ENCODE data around the gene NPHP4.

NPHP4 gene

DNA sequence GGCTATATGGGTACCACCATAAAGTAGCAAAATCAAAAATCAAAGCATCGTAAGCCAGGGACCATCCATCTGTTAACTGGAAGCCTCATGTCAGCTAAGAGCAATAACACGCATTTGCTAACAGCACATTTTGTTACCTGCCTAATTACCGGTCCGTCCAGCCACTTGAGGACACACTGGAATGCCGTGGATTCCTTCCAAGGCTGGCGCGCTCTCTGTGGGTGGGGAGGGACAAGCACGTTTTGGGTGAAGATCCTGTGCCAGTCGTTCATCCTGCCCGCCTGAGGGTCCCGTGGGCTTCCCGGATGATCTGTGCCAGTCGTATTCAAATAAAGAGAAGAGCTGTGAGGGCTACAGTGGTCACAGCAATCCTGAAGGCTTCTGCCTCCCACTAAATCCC is 6.2 kb downstream of the NPHP4 start:
- no peak for DNase-seq

DNA sequence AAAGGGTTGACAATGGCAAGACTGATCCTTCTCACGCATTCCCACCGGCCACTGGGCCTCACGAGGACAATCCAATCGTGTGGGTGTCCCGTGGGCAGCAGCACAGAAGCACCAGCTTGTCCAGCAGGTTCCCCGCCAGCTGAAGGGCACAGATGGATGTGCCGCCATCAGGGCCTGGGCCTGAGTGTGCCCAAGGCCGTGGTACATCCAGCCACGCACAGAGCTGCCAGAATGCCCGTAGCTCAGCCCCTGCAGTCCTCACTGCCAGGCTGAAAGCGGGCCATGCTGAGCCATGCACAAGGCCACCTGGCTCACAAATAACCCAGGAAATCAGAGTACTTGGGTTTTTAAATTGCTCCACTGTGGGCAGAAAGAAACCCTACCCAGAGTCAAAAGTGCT is 7.0 kb downstream of the NPHP4 start:
- no peak for DNase-seq

DNA sequence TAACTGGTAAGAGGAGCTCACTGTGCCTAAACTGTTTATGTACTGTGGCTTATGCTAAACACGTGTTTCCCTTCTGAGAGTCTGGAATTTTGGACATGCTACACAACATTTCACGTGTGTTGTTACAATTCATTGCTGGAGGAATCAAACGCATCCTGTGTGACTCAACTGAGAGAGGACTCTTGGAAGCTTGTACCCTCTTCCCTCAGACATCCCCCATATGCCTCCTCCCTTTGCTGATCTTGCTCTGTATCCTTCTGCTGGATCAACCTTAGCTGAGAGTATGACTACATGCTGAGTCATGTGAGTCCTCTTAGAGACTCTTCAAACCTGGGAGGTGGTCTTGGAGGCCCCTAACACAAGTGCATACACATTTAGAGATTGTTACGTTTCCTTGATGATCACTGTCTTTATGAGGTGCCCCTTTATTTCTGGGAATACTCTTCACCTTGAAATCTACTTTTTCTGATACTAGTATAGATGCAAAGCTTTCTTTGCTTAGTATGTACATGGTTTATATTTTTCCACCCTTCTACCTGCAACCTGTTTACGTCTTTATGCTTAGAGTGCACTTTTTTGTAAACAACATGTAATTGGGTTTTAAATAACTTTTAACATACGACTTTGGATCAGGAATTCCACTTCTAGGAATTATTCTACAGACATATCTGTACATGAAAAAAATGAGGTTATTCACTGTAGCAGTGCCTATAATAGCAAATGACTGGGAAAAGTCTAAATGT is 8.7 kb downstream of the NPHP4 start:
- DNase-seq: no peak

DNA sequence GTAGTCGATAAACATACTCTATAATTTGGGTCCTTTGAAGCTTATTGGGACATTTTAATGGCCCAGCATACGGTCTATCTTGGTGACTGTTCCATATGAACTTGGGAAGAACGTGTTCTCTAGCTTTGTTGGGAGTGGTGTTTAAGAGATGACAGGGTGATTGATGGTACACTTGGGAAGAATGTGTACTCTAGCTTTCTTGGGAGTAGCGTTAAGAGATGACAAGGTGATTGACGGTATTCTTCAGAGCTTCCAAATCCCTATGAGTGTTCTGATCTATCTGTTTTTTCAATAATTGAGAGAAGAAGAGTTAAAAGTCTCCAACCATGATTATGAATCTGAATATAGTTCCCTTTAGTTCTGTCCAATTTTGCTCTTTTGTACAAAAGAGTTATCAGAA is 9.4 kb downstream of the NPHP4 start:
- DNase-seq: no peak

DNA sequence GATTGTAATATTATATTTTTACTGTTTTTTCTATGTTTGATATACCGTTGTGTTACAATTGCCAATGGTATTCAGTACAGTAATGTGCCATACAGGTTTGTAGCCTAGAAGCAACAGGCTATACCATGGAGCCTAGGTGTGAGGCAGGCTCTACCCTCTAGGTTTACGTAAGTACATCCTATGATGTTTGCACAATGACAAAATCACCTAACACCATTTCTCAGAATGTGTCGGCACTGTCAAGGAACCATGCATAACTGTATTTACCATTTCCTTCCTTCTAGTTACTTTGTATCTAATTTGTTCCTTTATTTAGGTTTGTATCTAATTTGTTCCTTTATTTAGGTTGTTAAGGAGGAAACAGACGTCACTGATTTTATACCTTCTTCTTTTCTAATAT is 9.9 kb downstream of the NPHP4 start:
- DNase-seq: no peak

DNA sequence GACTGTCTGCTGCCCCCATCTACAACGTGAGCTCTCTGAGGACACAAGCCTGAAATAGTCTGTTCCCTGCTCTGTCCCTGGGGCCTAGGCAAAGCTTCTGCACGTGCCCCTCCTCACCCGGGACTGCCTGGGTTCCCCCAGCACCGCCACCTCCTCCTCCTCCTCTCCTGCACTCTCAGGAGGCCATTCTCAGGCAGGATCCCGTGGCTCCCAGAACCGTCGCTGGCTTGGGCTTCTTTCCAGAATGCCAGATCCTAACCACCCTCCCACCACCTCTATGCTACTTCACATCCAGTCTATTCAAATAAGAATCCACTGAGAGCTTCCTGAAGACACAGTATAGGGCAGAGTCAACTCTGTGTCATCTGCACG is 11.2 kb downstream of the NPHP4 start:
- no peak for DNase-seq

DNA sequence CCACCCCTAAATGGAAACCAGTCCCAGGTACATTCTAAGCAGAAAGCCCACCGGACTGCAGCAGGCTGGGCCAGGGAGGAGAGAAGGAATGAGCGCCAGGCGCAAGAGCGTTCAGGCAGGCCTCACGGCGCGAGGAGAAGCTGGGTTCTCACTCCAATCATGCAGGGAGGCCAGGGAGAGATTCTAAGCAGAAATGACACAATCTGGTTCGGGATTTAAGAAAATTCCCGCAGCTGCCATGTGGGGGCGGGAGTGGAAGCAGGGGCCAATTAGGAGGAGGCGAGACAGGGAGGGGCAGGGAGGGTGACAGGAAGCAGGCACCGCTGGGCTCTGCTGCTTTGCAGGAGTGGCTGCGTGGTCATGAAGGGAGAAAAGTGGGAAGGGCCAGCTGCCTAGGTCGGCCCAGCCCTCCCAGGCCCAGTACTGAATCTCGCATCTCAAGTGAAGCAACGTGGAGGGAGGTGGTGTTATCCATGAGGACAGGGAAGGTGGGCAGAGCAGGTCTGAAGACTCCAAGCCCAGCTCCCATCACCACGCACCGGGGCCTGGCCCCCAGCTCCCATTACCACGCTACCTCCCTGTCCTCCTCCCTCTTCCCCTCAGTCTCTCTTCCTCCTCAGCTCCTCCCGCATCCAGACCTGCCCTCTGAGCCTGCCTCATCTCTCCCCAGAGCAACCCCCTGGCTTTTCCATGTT is 11.8 kb downstream of the NPHP4 start:
- DNase-seq: no peak

DNA sequence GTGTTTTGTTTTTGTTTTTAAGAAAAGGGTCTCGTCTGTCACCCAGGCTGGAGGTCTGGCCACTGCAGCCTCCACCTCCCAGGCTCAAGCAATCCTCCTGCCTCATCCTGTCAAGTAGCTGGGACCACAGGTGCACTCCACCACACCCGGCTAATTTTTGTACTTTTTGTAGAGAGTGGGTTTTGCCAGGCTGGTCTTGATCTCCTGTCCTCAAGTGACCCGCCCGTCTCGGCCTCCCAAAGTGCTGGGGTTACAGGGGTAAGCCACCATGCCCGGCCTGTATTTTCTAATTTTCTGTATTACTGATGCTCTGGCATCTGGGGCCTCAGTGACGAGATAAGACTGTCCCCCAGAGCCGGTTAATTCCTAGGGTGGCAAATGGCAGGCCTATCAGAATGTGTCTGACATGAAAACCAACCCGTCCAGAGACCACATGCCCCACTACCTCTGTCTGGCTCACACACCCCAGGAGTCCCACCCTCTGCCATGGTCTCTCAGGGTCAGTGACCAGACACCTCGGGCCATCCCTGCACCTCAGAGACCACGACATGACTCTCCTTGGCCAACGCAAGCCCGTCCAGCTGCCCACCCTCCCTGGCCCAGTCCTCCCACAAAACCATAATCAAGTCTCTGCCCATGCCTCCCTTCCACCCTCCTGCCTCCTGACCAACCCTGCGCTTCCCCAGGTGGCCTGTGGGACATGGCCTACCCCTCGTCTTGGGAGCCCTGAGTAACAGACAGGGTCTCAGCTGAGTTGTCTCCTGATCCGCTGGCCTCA is 12.5 kb downstream of the NPHP4 start:
- no peak for DNase-seq

DNA sequence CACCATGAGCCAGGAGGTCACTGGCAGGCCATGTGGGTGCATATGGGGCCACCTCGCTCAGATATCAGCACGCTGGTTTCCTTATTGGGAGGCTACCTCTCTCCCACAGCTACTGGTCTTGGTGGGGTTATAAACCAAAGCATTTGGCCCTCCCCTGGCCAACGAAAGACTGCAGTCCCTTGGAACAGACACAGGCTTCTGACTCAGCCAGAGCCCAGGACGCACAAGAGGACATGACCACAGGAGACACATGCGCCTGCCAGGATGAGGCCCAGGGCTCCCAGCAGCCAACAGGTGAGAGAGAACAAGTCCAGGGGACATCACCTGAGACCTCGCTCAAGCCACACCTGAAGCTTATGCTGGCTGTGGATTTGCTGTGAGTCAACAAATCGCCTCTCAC is 13.8 kb downstream of the NPHP4 start:
- DNase-seq: no peak

DNA sequence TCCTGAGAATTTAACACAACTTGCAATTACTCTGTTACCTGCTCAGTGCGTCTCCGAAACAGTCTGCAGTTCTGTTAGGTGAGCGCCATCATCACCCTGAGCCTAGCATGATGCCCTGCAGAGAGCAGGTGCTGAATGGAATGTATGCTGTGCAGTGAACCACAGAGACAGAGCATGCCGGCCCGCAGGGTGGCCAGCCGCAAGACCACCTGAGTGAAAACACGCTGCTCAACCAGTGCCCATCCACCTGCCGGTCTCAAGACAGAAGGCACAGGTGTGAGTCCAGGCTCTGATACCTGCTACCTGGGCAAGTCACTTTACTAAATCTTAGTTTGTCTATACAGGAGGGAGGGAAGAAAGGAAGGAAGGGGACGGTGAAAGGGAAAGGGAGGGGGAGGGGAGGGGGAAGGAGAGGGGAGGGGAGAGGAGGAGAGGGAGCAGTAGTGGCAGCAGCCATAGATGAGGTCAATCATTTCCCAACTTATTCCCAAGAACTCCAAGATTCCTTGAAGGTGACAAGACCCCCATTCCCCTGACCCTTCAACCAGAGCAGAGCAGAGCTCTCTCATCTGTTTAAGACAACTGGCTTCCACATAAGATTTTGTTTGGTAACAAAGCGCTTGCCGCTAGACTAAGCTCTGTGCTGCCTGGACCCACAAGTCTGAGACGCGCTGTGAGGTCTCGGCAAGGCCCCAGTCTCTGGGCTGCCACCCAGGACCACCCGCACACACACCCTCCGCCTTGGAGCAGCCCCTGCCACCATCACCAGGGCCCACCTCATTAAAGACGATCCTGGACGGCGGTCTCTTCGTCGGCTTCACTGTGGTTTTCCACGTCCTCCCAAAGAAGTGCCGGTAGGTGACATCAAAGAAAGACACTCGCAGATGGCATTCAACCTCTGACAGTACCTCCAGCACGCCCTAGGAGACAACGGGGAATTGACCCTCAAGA is 14.5 kb downstream of the NPHP4 start:
- DNase-seq: no peak

DNA sequence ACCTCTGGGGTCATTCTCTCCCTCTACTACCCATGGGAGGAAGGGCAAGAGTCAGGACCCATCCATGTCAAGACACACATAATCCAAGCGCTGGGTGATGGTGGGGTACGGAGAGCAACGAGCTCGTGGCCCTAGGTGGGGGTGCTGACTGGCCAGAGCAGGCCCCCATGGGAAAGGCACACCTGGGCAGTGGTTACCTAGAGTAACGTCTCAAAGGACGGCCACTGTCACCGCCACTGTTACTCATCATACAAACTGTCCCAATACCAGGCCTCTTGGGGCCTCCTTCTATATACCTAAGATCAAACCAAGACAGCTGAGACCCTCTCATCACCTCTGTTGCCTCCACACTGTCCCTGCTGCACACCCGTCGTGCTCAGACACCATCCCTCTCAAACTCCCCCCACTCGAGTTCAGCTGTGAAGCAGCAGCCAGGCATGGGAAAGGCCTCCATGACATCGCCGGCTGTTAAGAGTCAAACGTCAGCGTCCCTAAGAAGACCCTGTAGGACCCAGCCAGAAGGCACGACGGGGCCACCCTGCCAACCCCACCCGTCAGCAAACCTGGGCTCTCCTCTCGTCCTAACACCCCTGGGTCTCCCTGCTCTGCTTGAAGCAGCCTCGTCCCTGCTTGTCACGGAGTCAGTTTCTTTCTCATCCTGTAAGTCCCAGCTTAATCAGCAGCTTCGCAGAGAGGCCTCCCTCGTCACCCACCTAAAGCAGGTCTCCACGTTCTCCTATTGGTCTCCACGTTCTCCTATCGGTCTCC is 15.3 kb downstream of the NPHP4 start:
- no peak for DNase-seq

DNA sequence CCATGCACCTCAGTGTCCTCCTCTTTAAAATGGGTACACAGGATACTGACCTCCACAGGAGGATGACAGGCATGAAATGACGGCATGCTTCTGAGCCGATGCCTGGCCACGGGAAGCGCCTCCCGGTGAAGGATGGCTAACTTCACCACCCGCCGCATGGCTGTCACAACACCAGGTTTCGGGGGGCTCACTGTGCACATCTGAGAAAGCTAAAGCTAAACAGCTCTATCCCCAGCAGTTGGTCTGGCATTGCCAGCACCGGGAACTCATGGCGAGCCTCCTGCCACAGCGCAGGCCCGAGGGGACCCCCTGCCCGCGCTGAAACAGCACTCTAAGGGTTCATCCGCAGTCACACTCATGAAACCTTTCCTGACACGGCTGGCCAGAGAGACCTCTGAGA is 16.0 kb downstream of the NPHP4 start:
- no peak for DNase-seq

DNA sequence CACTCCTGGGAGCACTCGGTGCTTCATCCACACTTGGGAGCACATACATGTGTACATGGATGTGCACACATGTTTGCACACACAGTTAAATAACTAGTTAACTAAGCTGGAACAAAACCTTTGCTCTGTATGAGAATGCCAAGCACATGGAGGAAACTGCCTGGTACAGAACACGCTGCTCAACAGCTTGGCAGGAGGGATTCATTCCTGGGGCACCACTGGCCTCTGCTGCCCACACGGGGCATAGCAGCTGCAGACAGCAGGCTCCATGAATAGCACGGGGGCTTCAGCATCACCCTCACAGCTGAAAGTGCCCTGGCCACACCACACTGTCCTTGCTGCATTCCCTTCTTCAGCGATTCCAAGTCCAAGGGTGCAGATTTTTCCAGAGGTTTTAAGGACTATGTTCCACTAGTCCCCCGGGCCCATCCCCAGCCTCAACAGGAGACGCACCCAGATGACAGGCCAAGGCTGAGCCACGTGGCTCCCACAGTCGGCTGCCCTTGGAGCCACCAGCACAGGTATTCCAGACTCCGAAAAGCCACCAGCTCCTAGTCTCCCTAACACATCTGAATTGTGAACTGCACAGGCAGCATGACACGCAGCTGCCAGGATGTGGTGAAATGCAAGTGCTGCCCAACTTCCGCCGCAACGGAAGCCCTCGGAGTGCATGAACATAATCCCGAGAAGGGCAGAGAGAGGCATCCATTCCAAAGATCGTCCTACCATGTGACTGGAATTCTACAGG is 16.9 kb downstream of the NPHP4 start:
- no peak for DNase-seq

DNA sequence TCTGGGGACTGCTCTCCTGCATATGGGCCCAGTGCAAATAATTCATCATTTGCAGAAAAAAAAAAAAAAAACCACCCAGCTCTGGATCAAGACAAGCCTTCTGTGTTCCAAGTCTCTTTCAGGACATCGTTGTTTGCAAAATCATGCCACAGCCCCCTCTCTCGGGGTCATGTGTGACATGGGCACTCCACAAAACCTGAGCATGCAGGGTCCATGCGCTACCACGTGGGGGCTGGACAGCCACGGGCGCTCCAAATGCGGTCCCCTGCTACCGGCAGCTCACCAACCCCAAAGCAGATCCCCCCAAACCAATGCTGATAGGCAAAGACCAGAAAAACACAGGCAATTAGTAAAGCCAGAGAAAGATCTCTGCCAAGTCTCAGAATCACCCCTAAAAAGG is 17.6 kb downstream of the NPHP4 start:
- no peak for DNase-seq

DNA sequence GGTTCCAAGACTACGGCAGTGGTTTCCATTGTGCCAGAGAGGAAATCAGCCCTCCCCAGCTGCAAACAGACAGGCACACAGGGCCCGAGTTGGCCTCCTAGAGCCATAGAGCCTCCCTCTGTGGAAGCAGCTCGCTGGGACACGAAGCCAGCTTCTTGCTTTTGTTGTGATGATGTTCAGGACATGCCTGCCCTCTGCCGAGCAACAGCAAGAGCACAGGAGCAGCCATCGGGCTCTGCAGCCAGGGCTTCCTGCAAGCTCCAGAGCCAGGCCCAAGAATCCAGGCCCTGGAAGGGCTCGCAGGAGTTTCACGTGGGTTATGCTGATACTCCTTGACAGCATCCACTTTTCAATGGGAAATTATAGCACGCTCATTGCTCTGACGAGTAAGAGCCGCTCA is 18.5 kb downstream of the NPHP4 start:
- DNase-seq: no peak

DNA sequence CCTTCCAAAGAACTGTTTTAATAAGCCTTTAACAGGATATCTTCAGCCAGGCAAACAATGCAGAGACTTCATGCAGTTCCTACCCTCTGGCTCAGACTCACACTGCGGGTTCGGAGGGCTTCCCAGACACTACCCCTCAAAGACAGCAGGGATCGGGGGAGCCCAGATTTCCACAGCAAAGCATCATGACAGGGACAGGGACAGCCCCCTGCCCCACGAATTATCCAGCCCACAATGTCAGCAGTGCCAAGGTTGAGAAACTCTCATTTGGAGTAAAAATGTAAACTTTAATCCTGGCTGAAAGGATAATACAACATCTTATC is 20.1 kb downstream of the NPHP4 start:
- no peak for DNase-seq

DNA sequence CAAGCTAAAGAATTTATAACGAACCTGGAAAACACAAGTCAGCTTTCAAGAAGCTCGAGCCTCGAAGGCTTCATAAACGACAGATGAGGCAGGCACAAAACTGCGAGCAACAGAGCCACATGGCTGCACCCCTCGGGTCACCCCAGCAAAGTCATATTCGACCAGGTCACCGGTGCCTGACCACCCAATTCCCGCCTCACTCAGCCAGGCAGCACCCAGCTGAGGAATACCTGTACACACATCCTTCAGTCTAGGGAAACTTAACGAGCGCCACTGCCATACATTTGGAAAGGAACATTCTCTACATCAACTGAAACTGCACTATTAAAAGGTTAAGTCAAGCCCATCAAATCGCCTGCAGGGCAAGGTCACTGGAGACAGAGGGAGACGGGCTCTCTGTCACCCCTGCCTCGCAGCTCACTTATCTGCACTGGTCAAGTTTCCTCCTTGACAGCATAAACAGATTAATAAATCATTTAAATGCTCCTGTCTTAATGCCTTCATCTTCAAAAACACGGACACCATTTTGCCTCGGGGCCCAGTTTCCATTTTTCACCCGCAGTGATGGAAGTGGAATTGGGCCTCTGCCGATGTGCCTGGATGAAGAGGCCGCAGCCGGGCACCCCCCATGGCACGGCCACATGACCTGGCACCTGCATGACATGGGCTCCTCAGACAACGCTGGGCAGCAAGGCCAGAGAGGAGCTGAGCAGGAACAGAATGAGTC is 20.6 kb downstream of the NPHP4 start:
- DNase-seq: no peak

DNA sequence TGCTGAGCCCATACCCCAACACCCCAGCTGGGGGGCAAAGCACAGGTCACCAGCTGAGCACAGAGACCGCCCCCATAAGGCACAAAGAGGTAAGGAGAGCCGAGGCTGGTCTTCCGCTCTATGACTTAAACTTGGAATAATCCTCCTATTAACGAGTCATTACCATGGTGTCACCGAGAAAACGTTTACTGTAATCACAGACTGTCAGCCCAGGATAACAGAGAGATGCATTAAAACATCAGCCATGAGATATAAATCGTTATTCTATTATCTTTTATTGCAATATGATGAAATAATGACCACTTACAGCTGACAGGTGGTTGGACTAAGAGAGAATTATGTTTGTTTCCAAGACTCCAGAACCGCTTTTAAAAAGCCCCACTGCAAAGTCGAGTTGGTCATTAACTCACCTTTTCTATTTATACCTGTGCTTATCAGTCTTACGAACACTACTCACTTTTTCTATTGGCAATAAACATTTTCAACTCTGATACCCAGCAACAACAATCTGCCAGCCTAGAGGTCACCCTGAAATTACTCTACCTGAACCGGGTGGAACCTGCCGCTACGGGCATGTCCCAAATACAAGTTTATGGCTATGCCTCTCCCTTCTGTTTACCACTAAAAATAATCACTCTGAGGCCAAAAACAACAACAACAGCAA is 21.5 kb downstream of the NPHP4 start:
- DNase-seq: no peak

DNA sequence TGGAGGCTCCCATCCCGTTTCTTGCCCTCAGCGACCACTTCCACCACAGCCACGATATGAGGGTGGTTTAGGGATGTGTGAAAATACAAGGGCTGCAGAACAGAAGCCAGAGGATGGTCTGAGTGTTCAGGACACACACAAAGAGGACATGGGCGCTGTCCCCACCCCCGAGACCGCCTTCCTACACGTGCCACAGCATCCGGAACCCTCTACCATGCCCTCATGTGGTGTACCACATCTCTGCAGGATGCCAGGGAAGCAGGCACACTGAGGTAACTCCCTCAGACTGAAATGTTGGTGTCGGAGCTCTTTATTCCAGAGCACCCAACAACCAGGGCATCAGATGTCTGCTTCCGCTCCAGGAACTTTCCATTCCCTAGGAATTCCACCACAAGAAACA is 23.1 kb downstream of the NPHP4 start:
- no peak for DNase-seq

DNA sequence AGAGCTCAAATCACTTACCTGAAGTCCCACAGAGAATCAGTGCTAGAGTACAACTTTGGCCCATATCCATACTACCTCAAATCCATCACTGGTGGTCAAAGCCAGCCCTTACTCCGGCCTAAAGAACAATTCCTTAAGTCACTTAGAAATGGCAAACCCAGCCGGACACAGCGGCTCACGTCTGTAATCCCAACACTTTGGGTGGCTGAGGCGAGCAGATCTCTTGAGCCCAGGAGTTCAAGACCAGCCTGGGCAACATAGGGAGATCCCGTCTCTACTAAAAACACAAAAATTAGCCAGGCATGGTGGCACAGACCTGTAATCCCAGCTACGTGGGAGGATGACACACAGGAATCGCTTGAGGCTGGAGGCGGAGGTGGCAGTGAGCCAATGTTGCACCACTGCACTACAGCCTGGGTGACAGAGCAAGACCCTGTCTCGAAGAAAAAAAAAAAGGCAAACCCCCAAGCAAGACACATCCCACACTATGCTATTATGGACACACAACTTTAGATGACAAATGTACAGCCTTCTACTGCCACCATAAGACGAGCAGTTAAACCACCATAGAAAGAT is 24.0 kb downstream of the NPHP4 start:
- no peak for DNase-seq
